Measurements from ENCODE around the gene SPEM3. TPM values are rescaled to one million over a fixed set of nuclear protein-coding genes. Genes with fewer than 3 reads are reported as not detected.
A peak's percentile ranks its signal among the peaks of the same experiment; 100 is the strongest.

SPEM3 gene
- total and polyA plus RNA-seq, 12 donors, result not detected

- DNase-seq, result no peak
- WGBS, 4 donors, result 83 to 91% (median 90%) methylated on average over 10 to 11 of the region's 11 CpGs
- H3K36me3 ChIP-seq (replicated peaks in 1 of 2), result no peaks in the 10 kb centered on the region
- intact Hi-C loops (cut with DNase I), result loop anchor here in 1 of 2 donors (5.0 kb wide), 1 partner anchor 75 kb away; the partner anchor contains the start of gene TMEM95
- no peak overlapping the region for H3K27ac ChIP-seq
- TF ChIP-seq POLR2A (IDR thresholded peaks at IDR 0.05), result no peak
- no peak for TF ChIP-seq CTCF (IDR thresholded peaks at IDR 0.05)
- peaks cover 17 to 23% of the 10 kb centered on the region in 2 donors for H3K4me1 ChIP-seq (replicated peaks in 1 of 2)
- no peaks in the 10 kb centered on the region for H3K9me3 ChIP-seq (replicated peaks in 1 of 3)
- H3K27me3 ChIP-seq, result no peaks in the 10 kb centered on the region
- no peak overlapping the region for H3K4me3 ChIP-seq
Observed at GRCh38 chr17:7432296-7432695, 3.6 kb downstream of the SPEM3 start.

GRCh38 chr17:7435676-7436555 is 7.3 kb downstream of the SPEM3 start:
- peak in 1 of 2 donors; percentile 53 for TF ChIP-seq POLR2A (IDR thresholded peaks at IDR 0.05)
- TF ChIP-seq CTCF (IDR thresholded peaks at IDR 0.05), result peak in 1 of 6 experiments; percentile 19
- intact Hi-C loops (cut with DNase I), result loop anchor here (2.0 to 5.0 kb wide), 3 partner anchors 41 to 126 kb away; partner anchors contain the start of genes SENP3 (in 1 of the 2) and ZBTB4 (in 1 of the 2)
- peak; percentile 57 to 77 (median 73) for DNase-seq

GRCh38 chr17:7436556-7437368 is 8.1 kb downstream of the SPEM3 start:
- Histone ChIP-seq H3K27me3 (no peaks in the 10 kb centered on the region), H3K9me3 (replicated peaks in 1 of 3) (no peaks in the 10 kb centered on the region), H3K36me3 (replicated peaks in 1 of 2) (no peaks in the 10 kb centered on the region), H3K27ac (peak overlapping the region; percentile 78 to 94 (median 90)), H3K4me3 (peak overlapping the region in 2 of 4 donors; percentile 30 to 62), H3K4me1 (replicated peaks in 1 of 2) (peaks cover 50 to 52% of the 10 kb centered on the region in 2 donors)
- DNase-seq, result peak; percentile 83 to 91 (median 86)
- intact Hi-C loops (cut with DNase I), result loop anchor here (5.0 kb wide), 2 partner anchors 41 to 126 kb away; partner anchors contain the start of genes SENP3 (in 1 of the 2) and ZBTB4 (in 1 of the 2)
- TF ChIP-seq POLR2A (IDR thresholded peaks at IDR 0.05) (peak; percentile 52 to 86), CTCF (IDR thresholded peaks at IDR 0.05) (peak; percentile 22 to 94 (median 72))
- 0 to 6% (median 2%) methylated on average over 20 to 92 of the region's 92 CpGs for WGBS, 4 donors

More at GRCh38 chr17:7435676-7436555, 7.3 kb downstream of the SPEM3 start:
- Histone ChIP-seq H3K4me3 (peak overlapping the region in 3 of 4 donors; percentile 17 to 62 (median 40)), H3K27me3 (no peaks in the 10 kb centered on the region), H3K27ac (peak overlapping the region; percentile 78 to 94 (median 90)), H3K9me3 (replicated peaks in 1 of 3) (no peaks in the 10 kb centered on the region), H3K4me1 (replicated peaks in 1 of 2) (peaks cover 44 to 47% of the 10 kb centered on the region in 2 donors), H3K36me3 (replicated peaks in 1 of 2) (no peaks in the 10 kb centered on the region)
- WGBS, 4 donors, result 3 to 7% (median 7%) methylated on average over 17 to 49 of the region's 49 CpGs
